Stimulated activated CD4-positive, alpha-beta T cell treated with anti-CD3 and anti-CD28 coated beads, Interleukin-15, amount 100 ng/mL, for 48 hours (primary cell): Measurements from ENCODE around the gene LY6G6D.

Experiments
- DNase-seq, 2 donors: peaks; one replicate each; pipeline ENCODE4 v3.0.0-alpha.2; 2020; ENCODE audit warnings: low read depth in 2 of 2

Gene LY6G6D

DNA sequence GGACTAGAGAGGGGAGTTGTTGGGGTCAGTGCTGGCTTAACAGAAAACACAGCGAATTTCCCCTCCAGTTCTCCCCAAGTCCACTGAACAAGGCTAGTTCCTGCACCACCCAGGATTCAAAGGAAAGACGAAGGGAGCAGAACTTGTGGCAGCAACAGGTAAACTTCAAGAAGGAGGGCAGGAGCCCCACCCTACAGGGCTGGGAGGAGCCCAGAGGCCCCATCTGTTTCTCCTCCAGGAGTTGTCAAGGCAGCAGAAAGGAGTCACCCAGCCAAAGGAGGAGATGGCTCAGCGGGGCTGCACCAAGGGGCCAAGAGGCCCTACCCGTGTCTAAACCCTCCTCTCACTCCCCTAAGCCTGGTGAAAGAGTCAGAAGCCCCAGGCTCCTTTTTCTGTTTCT, 49.0 kb downstream of the LY6G6D start:
- DNase-seq = no peak

GRCh38 chr6:31765559-31765909, 50.4 kb downstream of the LY6G6D start:
- no peak for DNase-seq

DNA sequence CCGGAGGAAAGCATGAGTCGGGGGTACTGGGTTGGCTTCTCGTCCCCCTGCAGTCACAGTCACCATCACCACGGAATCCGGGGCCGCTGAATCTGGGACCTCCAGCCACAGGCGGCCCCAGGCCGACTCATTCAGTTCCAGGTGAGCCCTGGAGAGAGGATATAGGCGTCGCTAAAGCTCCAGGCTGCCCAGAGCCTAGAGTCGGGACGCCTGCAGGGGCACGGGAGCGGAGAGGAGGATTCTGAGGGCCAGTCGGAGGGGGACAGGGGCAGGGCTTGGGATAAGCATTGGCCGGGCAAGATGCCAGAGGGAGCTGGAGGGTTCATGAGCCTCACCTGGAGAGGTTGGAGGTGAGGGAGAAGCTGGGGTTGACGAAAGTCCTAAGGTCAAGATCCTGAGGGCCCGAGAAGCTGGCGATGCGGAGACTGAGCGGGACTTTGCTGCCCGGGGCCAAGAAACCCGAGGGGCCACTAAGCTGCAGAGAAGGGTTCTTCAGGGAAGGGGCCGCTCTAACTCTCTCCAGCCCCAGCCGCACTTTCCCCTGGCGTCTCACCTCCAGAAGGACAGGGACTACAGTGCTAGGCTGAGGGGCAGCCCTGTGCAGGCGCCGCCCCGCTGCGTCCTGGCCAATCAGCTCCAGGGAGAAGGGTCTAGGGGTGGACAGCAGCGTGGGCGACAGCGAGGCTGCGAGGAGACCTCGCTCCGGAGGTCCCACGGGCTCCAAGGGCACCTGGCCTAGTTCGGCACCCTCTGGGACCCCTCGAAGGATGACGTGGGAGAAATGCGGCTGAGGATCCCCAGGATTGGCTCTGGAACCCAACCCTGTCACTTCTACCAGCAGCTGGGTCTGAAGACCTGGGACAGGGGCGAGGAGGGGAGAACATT, 51.0 kb downstream of the LY6G6D start:
- DNase-seq = no peak

- no peak for DNase-seq
These were observed 52.0 kb downstream of the LY6G6D start for GRCh38 chr6:31767096-31767645.
